Jurkat, Clone E6-1 (cell line): Measurements from ENCODE around the gene METTL18.

Source experiments
- DNase-seq: peaks from one replicate; pipeline ENCODE4 v3.0.0-alpha.2; 2011; ENCODE audit warnings: low read depth, low spot score
- H3K4me3 ChIP-seq: 2 replicates; pipeline ENCODE4 v1.5.1; 2011; ENCODE audit warnings: mild to moderate bottlenecking, low read length, control low read depth, moderate library complexity

The METTL18 gene

DNA sequence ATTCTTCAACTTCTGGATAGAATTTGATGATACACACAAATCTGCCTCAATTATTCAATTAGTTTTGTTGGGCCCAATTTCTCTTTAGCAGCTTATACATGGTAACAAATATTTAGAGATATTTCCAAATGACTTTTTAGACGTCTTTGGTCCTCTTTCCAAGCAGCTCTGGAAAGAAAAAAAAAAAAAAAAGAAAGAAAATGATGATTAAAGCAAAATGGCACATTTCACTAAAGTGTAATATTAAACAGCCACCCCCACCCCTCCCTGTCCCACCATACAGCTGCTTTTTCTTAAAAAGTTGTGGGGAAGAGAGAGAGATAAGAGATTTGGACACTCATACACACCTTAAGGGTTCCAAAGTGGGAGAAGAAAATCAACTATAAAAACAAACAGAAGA lies 977 bp downstream of the METTL18 start:
- DNase-seq = no peak
- peak overlapping the region; percentile 91 for H3K4me3 ChIP-seq

DNA sequence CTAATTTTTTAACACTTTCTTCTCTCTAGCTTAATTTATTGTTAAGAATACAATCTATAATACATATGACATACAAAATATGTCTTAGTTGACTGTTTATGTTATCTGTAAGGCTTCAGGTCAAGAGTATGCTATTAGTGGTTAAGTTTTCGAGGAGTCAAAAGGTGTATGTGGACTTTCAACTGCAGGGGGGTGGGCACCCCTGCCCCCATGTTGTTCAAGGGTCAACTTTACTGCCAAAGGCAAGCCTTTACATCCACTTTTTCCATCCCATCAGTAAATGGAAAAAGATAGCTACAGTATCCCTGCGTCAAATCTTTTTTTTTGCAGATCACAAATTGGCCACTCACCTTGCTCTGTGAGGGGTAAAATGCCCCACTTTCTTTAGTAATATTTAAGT lies 6.3 kb downstream of the METTL18 start:
- no peak overlapping the region for H3K4me3 ChIP-seq
- no peak for DNase-seq

DNA sequence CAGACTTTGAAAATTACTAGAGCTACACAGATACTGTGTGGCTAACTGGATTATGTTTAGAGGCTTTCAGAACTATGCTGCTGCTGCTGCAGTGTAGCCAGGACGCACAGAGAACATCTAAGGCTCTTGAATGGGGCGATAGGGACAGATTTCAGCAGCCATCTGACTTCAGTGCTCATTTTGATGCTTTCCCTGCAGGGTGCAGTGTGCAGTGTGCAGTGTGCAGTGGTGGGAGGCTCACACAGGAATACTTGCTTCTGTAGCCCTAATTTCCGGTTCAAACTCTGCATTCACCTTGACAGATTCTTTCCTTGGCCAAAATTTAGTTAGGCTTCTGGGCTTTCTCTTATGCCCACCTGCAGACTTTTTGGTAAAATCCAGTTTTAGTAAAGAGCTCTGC lies 7.7 kb downstream of the METTL18 start:
- no peak for DNase-seq
- H3K4me3 ChIP-seq = no peak overlapping the region

DNA sequence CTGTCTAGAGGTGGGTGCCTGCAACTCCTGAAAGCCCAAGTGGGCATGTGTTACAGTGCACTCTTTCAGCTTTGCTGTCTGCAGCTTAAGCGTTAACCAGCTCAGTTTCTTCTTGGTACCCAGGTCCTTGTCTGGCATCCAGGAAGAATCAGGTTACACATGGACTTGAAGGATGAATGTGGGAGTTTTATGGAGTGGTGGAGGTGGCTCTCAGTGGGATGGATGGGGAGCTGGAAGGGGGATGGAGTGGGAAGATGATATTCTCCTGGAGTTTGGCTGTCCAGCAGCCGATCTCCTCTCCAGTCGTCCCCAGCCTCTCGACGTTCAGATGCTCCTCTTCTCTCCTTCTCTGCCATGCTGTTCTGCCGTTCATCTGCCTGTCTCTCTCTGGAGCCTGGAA lies 9.4 kb downstream of the METTL18 start:
- no peak overlapping the region for H3K4me3 ChIP-seq
- no peak for DNase-seq

DNA sequence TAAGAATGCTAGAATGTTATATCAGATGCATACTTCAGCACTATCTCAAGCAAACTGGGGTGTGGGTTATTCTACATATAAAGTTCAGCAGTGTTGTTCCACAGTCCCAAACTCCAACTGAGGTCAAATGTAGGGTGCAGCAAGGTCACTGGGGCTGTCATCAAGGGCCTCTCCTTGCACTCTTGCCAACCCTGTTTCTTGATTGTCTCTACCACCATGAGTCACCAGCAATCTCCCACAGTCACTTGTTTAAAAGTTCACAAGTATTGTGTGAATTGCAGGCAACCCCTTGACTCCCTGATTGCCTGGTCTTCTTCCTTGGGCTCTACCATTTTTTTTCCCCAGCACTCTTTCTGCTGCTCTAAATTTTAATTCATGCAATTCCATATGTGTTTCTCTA lies 10.6 kb downstream of the METTL18 start:
- H3K4me3 ChIP-seq = no peak overlapping the region
- no peak for DNase-seq

DNA sequence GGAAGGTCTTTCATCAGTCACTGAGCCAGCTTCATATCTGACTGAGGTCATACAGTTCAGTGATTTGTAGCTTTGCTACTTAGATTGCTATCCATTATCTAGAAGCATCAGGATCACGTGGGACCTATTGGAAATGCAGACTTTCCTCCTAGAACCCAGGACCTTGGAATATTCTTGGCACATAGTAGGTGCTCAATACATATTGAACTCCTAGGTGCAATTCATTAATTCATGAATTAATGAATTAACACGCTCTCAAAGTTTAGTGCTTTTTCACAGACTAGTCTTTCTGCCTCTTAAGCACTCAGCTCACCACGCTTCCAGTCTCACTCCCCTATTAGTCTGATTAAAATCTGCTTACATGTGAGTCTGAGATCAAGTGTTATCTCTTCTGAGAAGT lies 12.1 kb downstream of the METTL18 start:
- DNase-seq = no peak

DNA sequence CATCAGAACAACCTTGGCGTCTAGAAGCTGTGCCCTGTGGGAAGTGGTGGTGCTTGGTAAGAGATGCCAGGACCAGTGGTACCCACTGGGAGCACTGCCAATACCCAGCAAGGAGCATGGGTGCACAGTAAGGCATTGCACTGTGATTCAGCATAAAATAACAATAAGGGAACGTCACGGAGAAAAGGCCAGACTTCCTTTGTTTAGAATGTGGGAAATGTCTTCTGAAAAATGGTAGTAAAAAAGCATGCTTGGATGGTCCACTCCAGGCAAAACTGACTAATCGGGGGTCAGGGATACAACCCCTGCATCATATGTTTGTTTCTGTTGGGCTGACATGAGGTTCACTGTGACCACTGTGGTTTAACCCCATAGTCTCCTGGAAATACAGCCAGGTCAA lies 14.7 kb downstream of the METTL18 start:
- no peak for DNase-seq
- no peak overlapping the region for H3K4me3 ChIP-seq

More for the DNA sequence above, 12.1 kb downstream of the METTL18 start:
- H3K4me3 ChIP-seq = no peak overlapping the region

DNA sequence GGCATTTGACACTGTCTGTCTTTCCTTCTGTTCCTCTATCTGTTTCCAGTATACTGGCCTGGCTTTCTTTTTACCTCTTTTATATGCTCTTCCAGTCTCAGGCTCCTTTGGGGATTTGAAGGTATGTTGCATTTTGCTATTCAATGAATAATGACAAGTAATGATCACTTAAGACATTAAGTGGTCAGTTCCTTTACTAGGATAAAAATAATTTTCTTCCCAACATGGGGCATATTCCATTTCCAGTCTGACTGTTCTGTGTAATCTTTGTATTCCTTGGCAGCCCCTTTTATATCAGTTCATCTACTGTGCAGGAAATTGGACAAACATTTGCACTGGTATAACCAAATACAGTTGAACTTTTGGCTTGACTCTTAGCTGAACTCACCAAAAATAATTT lies 15.6 kb downstream of the METTL18 start:
- DNase-seq = no peak
- H3K4me3 ChIP-seq = no peak overlapping the region

DNA sequence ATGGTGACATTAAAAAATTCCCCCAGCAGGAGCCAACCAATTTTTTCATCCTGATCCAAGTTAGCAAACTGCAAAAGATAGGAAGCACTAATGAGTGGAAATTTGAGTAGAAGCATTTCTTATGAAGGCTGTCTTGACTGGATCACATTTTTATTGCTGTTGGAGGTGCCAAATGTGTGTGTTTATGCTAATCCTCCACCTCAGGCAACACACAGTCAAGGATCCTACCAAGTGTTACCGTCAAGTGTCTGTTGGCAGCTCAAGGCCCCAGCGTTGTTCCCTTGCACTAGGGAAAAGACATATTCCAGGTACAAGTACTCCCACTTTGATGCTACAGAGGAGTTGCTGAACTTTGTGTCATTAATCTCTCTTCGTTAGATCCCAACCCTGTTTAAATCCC lies 18.3 kb downstream of the METTL18 start:
- DNase-seq = no peak
- H3K4me3 ChIP-seq = no peak overlapping the region

DNA sequence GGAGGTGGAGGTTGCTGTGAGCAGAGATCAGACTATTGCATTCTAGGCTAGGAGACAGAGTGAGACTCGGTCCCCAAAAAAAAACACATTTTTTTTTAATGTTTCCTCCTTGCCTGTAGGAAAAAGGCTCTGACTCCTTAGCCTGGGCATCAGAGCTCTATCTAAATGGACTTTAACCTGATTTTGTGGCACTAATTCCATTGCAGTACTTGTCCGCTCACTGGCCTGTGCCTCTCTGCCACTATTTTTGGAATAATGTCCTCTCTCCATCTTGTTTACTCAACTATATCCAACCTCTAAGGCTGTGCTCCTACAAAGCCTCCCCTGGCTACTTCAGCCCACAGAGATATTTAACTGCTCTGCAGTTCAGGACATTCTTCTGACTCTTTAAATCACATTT lies 26.5 kb downstream of the METTL18 start:
- DNase-seq = no peak
- no peak overlapping the region for H3K4me3 ChIP-seq

DNA sequence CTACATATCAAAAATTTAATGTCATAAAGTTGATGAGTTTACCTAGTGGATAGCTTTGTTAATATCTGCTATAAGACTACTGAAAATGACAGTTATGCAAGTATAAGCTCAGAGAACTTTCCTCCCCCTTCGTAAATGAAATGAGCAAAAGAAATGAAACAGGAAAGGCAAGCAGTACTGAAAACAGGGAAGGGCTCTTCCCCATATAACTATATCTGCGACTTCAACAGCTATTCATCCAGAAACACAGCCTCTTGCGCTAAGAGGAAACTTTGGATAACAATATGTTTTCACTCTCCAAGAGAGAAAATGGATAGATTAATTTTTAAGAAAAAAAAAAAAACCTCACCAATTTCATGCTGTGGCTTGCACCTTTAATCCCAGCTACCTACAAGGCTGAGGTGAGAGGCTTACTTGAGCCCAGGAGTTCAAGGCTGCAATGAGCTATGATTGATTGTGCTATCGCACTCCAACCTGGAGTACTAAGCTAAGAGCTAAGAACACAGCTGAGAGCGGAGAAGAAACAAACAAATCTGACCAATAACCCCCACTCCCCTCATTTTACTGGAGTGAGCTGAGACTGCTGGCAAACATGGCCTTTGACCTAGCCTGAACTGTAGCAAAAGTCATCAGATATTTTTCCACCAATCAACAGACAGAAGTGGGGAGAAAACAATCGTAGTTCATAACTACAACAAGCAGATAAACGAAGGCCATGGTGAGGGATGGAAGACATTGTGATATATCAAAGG lies 29.0 kb downstream of the METTL18 start:
- DNase-seq = no peak
- H3K4me3 ChIP-seq = no peak overlapping the region

DNA sequence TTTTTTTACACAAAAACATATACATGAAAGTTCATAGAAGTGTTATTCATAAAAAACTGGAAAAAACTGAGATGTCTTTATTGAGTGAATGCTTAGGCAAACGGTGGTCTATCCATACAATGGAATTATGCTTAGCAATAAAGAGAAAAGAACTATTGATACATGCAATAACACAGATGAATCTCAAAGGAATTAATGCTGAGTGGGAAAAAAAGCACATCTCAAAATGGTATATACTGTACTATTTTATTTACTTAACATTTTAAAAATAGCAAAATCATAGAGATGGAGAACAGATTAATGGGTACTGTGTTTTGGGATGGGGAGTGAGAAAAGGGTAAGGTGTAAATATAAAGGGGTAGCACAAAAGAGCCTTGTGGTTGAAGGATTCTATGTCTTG lies 29.8 kb downstream of the METTL18 start:
- no peak overlapping the region for H3K4me3 ChIP-seq

DNA sequence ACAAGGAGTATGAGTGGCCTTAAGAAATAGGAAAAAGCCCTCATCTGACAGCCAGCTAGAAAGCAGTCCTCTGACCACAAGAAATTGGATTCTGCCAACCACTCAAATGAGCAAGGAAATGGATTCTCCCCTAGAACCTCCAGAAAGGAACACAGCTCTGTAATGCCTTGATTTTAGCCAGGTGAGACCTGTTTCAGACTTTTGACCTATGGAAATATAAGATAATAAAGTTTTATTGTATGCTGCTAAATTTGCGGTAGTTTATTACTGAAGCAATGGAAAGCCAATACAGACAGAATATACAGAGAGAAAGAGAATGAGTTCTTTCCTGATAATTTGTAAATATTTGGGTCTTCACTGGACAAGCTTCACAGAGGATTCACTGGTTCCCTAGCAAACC lies 32.0 kb downstream of the METTL18 start:
- DNase-seq = no peak
- no peak overlapping the region for H3K4me3 ChIP-seq

More for the DNA sequence above, 29.8 kb downstream of the METTL18 start:
- no peak for DNase-seq

DNA sequence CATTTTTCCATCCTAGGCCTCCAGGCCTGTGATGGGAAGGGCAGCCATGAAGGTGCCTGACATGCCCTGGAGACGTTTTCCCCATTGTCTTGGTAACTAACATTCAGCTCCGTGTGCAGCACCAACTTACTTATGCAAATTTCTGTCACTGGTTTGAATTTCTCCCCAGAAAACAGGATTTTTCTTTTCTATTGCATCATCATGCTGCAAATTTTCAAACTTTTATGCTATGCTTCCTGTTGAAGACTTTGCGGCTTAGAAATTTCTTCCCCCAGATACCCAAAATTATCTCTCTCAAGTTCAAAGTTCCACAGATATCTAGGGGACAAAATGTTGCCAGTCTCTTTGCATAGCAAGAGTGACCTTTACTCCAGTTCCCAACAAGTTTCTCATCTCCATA lies 35.7 kb downstream of the METTL18 start:
- no peak for DNase-seq
- H3K4me3 ChIP-seq = no peak overlapping the region

DNA sequence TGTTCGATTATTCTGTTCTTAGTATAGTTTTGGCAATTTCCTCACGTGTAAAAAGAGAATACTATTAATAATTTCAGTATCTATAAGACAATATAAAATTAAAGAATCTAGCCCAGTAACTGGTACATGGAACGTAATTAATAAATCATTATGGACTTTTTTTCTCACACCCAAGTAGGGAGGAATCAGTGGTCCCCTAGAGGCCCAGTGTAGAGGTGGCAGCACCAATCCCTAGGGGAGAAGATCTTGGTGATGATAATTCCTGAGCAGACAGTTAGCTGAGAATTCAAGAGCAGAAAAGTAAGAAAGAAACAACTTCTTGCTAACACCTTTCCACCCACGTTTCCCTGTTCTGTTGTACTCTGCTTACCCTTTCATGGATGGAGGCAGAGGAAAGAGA lies 41.2 kb downstream of the METTL18 start:
- DNase-seq = no peak
- H3K4me3 ChIP-seq = no peak overlapping the region

DNA sequence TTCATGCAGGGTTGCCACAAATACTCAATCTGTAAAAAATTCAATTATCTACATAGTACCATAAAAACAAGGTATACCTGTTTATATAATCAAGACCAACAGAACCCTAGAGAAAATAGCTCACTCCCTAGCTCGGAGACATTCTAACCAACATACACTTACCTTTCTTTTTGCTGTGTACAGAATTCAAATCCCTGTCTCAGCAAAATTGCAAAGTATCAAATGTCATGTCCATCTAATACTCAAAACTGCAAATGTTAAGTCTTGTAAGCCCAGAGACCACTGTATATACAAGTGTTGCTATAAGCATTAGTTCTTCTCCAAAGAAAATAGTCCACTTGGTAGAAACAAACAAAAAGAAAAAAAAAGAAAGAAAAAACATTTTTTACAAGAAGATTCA lies 44.7 kb downstream of the METTL18 start:
- no peak for DNase-seq
- H3K4me3 ChIP-seq = no peak overlapping the region

DNA sequence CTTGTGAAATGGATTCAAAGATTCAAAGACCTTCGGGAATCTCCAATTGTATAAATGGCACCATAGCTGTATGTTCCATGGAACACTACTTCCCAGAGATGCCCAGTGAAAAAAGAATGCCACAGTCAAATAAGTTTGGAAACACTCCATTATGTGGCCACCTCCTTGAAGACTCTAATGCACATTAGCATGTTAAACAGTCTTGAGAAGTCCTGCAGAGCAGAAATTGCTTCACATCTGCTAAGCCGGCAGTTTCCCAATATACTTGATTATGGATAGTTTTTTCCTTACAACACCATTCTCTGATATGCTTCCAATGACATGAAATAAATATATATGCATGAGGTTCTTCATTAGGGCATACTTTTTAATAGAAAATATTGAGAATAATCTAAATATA lies 48.2 kb downstream of the METTL18 start:
- no peak overlapping the region for H3K4me3 ChIP-seq
- no peak for DNase-seq

DNA sequence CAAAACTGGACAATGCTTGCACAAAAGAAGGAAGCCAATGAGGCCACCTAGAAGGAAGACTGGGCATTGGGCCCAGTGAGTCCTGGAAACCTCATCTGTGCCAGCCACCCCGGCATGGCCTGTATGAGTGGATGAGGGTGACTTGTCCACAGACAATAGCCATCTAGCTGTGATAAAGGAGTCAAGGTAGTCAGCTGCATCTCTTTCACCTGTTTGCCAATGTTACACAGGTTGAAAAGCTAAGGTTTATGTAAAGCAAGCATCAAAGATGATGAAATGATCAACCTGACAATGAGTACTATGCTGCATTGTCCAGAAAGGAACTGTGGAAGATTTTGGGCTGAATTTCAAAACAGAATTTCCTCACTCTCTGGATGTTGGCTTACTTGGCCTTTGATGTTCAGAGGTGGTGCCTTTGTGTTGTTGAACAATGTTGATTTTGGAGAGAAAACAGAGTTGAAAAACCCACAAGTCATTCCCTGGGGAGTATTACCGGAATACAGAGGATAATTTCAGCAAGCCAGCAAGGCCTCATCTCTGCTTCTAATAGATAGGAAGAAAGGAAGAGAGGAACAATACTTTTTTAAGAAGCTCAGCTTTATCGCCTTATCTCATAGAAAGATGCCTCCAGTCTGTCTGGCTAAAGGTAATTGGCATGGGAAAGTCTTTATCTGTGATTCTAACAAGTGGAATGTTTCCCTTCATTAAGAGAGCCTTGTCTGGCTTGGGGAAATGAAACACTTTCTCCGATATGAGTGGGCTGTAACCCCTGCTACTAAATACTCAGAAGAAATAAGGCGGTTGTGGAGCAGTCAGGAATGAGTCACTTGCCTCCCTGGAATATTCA lies 49.5 kb downstream of the METTL18 start:
- no peak overlapping the region for H3K4me3 ChIP-seq

More for the DNA sequence above, 49.5 kb downstream of the METTL18 start:
- no peak for DNase-seq
